ENCODE data around the gene ZBTB7A. TPM values are rescaled to one million over a fixed set of nuclear protein-coding genes. Genes with fewer than 3 reads are reported as not detected.

Gene ZBTB7A
- total and polyA plus RNA-seq, 8 donors, result 7.1 to 49.5 (median 11.4) TPM

DNA sequence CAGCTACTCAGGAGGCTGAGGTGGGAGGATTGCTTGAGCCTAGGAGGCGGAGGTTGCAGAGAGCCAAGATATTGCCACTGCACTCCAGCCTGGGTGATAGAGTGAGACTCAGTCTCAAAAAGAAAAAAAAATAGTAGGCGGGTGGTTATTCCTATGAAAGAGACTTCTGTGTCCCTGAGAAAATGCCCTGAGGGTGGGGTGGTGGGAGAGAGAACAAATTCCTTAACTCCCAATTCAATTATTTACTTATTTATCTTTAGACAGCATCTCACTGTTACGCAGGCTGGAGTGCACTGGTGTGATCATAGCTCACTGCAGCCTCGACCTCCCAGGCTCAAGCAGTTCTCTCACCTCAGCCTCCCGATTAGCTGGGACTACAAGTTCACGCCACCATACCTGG lies 71.1 kb downstream of the ZBTB7A start:
- Histone ChIP-seq H3K36me3 (no peaks in the 10 kb centered on the region), H3K4me3 (no peak overlapping the region), H3K4me1 (no peaks in the 10 kb centered on the region), H3K9me3 (no peaks in the 10 kb centered on the region), H3K27ac (no peak overlapping the region), H3K27me3 (no peaks in the 10 kb centered on the region)
- no peak for ATAC-seq
- intact Hi-C loops (cut with DNase I), result no loop called here
- TF ChIP-seq, protein P1, sequence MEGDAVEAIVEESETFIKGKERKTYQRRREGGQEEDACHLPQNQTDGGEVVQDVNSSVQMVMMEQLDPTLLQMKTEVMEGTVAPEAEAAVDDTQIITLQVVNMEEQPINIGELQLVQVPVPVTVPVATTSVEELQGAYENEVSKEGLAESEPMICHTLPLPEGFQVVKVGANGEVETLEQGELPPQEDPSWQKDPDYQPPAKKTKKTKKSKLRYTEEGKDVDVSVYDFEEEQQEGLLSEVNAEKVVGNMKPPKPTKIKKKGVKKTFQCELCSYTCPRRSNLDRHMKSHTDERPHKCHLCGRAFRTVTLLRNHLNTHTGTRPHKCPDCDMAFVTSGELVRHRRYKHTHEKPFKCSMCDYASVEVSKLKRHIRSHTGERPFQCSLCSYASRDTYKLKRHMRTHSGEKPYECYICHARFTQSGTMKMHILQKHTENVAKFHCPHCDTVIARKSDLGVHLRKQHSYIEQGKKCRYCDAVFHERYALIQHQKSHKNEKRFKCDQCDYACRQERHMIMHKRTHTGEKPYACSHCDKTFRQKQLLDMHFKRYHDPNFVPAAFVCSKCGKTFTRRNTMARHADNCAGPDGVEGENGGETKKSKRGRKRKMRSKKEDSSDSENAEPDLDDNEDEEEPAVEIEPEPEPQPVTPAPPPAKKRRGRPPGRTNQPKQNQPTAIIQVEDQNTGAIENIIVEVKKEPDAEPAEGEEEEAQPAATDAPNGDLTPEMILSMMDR (IDR thresholded peaks at IDR 0.05), result no peak
- DNase-seq, result no peak

Other genes with a start within 250 kb of the ZBTB7A start
- under 1 TPM; 0.26 to 0.52 TPM for gene ZFR2, start 197.9 kb downstream of the ZBTB7A start, total RNA-seq
- gene ZFR2, start 197.9 kb downstream of the ZBTB7A start, polyA plus RNA-seq (ENCODE audit: insufficient read length in 6 of 6), result under 1 TPM; 0.18 to 0.99 (median 0.54) TPM
- not detected for gene ATCAY, start 186.2 kb downstream of the ZBTB7A start, total RNA-seq
- under 1 TPM; 0.14 to 0.34 (median 0.16) TPM for gene ATCAY, start 186.2 kb downstream of the ZBTB7A start, polyA plus RNA-seq (ENCODE audit: insufficient read length in 6 of 6)
- gene NMRK2, start 133.8 kb downstream of the ZBTB7A start, total RNA-seq, result under 1 TPM; 0.32 to 0.50 TPM
- gene NMRK2, start 133.8 kb downstream of the ZBTB7A start, polyA plus RNA-seq (ENCODE audit: insufficient read length in 6 of 6), result not detected
- gene DAPK3, start 95.8 kb downstream of the ZBTB7A start, total RNA-seq, result 10 to 100 TPM; 62.1 to 70.7 TPM
- 10 to 100 TPM; 35.6 to 48.4 (median 42.2) TPM for gene DAPK3, start 95.8 kb downstream of the ZBTB7A start, polyA plus RNA-seq (ENCODE audit: insufficient read length in 6 of 6)
- 1,000 to 10,000 TPM; 1,865 to 2,064 TPM for gene EEF2, start 81.4 kb downstream of the ZBTB7A start, total RNA-seq
- gene EEF2, start 81.4 kb downstream of the ZBTB7A start, polyA plus RNA-seq (ENCODE audit: insufficient read length in 6 of 6), result 1,000 to 10,000 TPM; 1,467 to 1,883 (median 1,686) TPM
- 10 to 100 TPM; 24.3 to 26.9 TPM for gene PIAS4, start 59.2 kb downstream of the ZBTB7A start, total RNA-seq
- gene PIAS4, start 59.2 kb downstream of the ZBTB7A start, polyA plus RNA-seq (ENCODE audit: insufficient read length in 6 of 6), result 10 to 100 TPM; 20.9 to 29.9 (median 23.0) TPM
- gene MAP2K2, start 57.2 kb upstream of the ZBTB7A start, total RNA-seq, result 100 to 1,000 TPM; 129 to 143 TPM
- 100 to 1,000 TPM in 5 of 6 donors, 10 to 100 TPM in 1; 97.2 to 121 (median 111) TPM for gene MAP2K2, start 57.2 kb upstream of the ZBTB7A start, polyA plus RNA-seq (ENCODE audit: insufficient read length in 6 of 6)
- gene CREB3L3, start 86.7 kb upstream of the ZBTB7A start, total RNA-seq, result not detected
- gene CREB3L3, start 86.7 kb upstream of the ZBTB7A start, polyA plus RNA-seq (ENCODE audit: insufficient read length in 6 of 6), result not detected
- 10 to 100 TPM; 20.8 to 21.9 TPM for gene SIRT6, start 115.7 kb upstream of the ZBTB7A start, total RNA-seq
- gene SIRT6, start 115.7 kb upstream of the ZBTB7A start, polyA plus RNA-seq (ENCODE audit: insufficient read length in 6 of 6), result 10 to 100 TPM; 17.8 to 24.7 (median 19.0) TPM
- gene ANKRD24, start 115.8 kb upstream of the ZBTB7A start, total RNA-seq, result 1 to 10 TPM in 1 of 2 donors, under 1 TPM in 1; 0.58 to 2.1 TPM
- gene ANKRD24, start 115.8 kb upstream of the ZBTB7A start, polyA plus RNA-seq (ENCODE audit: insufficient read length in 6 of 6), result 1 to 10 TPM in 5 of 6 donors, under 1 TPM in 1; 0.86 to 2.3 (median 1.3) TPM
- gene EBI3, start 162.6 kb upstream of the ZBTB7A start, total RNA-seq, result 1 to 10 TPM; 1.5 to 6.0 TPM
- gene EBI3, start 162.6 kb upstream of the ZBTB7A start, polyA plus RNA-seq (ENCODE audit: insufficient read length in 6 of 6), result under 1 TPM; 0.39 to 0.73 (median 0.56) TPM
- gene YJU2, start 180.2 kb upstream of the ZBTB7A start, total RNA-seq, result 10 to 100 TPM; 13.2 to 16.9 TPM
- gene YJU2, start 180.2 kb upstream of the ZBTB7A start, polyA plus RNA-seq (ENCODE audit: insufficient read length in 6 of 6), result 10 to 100 TPM; 14.3 to 21.0 (median 18.8) TPM
- gene SHD, start 212.4 kb upstream of the ZBTB7A start, total RNA-seq, result not detected
- under 1 TPM in 5 of 6 donors, not detected in 1; 0.21 to 0.28 (median 0.21) TPM for gene SHD, start 212.4 kb upstream of the ZBTB7A start, polyA plus RNA-seq (ENCODE audit: insufficient read length in 6 of 6)
- under 1 TPM; 0.71 to 0.85 TPM for gene TMIGD2, start 235.5 kb upstream of the ZBTB7A start, total RNA-seq
- gene TMIGD2, start 235.5 kb upstream of the ZBTB7A start, polyA plus RNA-seq (ENCODE audit: insufficient read length in 6 of 6), result under 1 TPM; 0.22 to 0.56 (median 0.34) TPM
- gene FSD1, start 237.7 kb upstream of the ZBTB7A start, total RNA-seq, result under 1 TPM in 1 of 2 donors, not detected in 1; 0.55 TPM
- gene FSD1, start 237.7 kb upstream of the ZBTB7A start, polyA plus RNA-seq (ENCODE audit: insufficient read length in 6 of 6), result 1 to 10 TPM; 1.0 to 1.9 (median 1.5) TPM